Fibroblast of lung (primary cell): ENCODE data around the gene UROC1. TPM values are rescaled to one million over a fixed set of nuclear protein-coding genes. Genes with fewer than 3 reads are reported as not detected.

Experiments
- DNase-seq, 2 donors: peaks; one replicate each; pipeline versions ENCODE4 v3.0.0 to v3.0.0-alpha.2; 2010; ENCODE audit warnings: low read depth in 2 of 2
- H2AFZ ChIP-seq: 2 replicates; pipeline ENCODE4 v1.5.1; 2012; ENCODE audit warnings: low read length, control low read depth, inconsistent platforms
- H3K27ac ChIP-seq: 2 replicates; pipeline ENCODE4 v1.5.1; 2011; ENCODE audit warnings: low read length, control low read depth; ENCODE audit not compliant: insufficient read depth
- H3K27me3 ChIP-seq: 2 replicates; pipeline ENCODE4 v1.5.1; 2011; ENCODE audit warnings: mild to moderate bottlenecking, low read length; ENCODE audit not compliant: control insufficient read depth, insufficient read depth
- H3K36me3 ChIP-seq: 2 replicates; pipeline ENCODE4 v1.5.1; 2011; ENCODE audit warnings: low read length; ENCODE audit not compliant: control insufficient read depth, insufficient read depth
- H3K4me1 ChIP-seq: 2 replicates; pipeline ENCODE4 v1.5.1; 2011; ENCODE audit warnings: low read length; ENCODE audit not compliant: control insufficient read depth, insufficient read depth; ENCODE audit errors: extremely low read depth
- H3K4me2 ChIP-seq: 2 replicates; pipeline ENCODE4 v1.5.1; 2011; ENCODE audit warnings: low read length, control low read depth; ENCODE audit not compliant: insufficient read depth; ENCODE audit errors: extremely low read depth
- H3K4me3 ChIP-seq, 4 experiments: fragments of 200-600 bp in 1 of 4; sonication (generic) in 1 of 4; replicated peaks in 1 of 4; 2 replicates each; pipeline ENCODE4 v1.5.1; 2011 to 2016; ENCODE audit warnings: low read length in 4 of 4, low read depth in 3 of 4, mild to moderate bottlenecking in 3 of 4, control low read depth in 2 of 4, inconsistent platforms in 1 of 4, mixed read lengths in 1 of 4; ENCODE audit not compliant: insufficient read depth in 1 of 4; ENCODE audit errors: control extremely low read depth in 1 of 4
- H3K79me2 ChIP-seq: 2 replicates; pipeline ENCODE4 v1.5.1; 2012; ENCODE audit warnings: mild to moderate bottlenecking, low read length, inconsistent platforms; ENCODE audit not compliant: control insufficient read depth, insufficient read depth
- H3K9ac ChIP-seq: 2 replicates; pipeline ENCODE4 v1.5.1; 2011; ENCODE audit warnings: mild to moderate bottlenecking, low read length, control low read depth; ENCODE audit not compliant: insufficient read depth
- H3K9me3 ChIP-seq: 2 replicates; pipeline ENCODE4 v1.5.1; 2012; ENCODE audit warnings: low read depth, low read length; ENCODE audit not compliant: control insufficient read depth, insufficient read depth
- H4K20me1 ChIP-seq: 2 replicates; pipeline ENCODE4 v1.5.1; 2011; ENCODE audit warnings: low read length; ENCODE audit not compliant: control insufficient read depth, insufficient read depth; ENCODE audit errors: extremely low read depth
- CTCF ChIP-seq, 2 donors: IDR thresholded peaks in 1 of 2; conservative IDR thresholded peaks in 1 of 2; 1 replicate in 1 of 2; 2 replicates in 1 of 2; pipeline ENCODE4 v1.5.1; 2011 to 2012; ENCODE audit warnings: low read length in 2 of 2, control low read depth in 1 of 2, inconsistent platforms in 1 of 2, low read depth in 1 of 2, mild to moderate bottlenecking in 1 of 2
- EZH2 ChIP-seq: IDR thresholded peaks from 2 replicates; pipeline ENCODE4 v1.5.1; 2012; ENCODE audit warnings: low read length, control low read depth, mild to moderate bottlenecking; ENCODE audit errors: missing control alignments
- polyA plus RNA-seq, 2 donors: library from polyadenylated mRNA; depleted of rRNA in 1 of 2; stranded (reverse) in 1 of 2; unstranded in 1 of 2; fragments of >200 nt; gene quantifications; 2 replicates each; pipeline ENCODE4 v1.2.1, GENCODE V29; 2011 to 2012; ENCODE audit warnings: missing spikeins in 1 of 2
- total RNA-seq: library from RNA; depleted of rRNA; stranded (reverse); fragments of >200 nt; gene quantifications from 2 replicates; pipeline ENCODE4 v1.2.1, GENCODE V29; 2014

The UROC1 gene
- total and polyA plus RNA-seq, 2 donors (not counting 1 experiment from before 2014, with no cell fraction given): not detected

- Histone ChIP-seq H3K4me3 (no peak overlapping the region), H3K36me3 (peaks cover 28% of the 10 kb centered on the region), H3K4me2 (no peak overlapping the region), H3K27me3 (no peaks in the 10 kb centered on the region), H3K4me1 (no peaks in the 10 kb centered on the region), H3K9me3 (no peaks in the 10 kb centered on the region), H4K20me1 (no peaks in the 10 kb centered on the region), H3K27ac (no peak overlapping the region), H2AFZ (no peak overlapping the region), H3K79me2 (peaks cover 22% of the 10 kb centered on the region), H3K9ac (no peak overlapping the region)
- no peak for DNase-seq
- TF ChIP-seq CTCF (conservative IDR thresholded peaks at IDR 0.05 in 1 of 2, IDR thresholded peaks at IDR 0.05 in 1 of 2; ENCODE audit: low read depth in 1 of 2, low read length in 2 of 2) (no peak), EZH2 (no peak)
Observed at GRCh38 chr3:126467611-126467955, 50.0 kb downstream of the UROC1 start.

GRCh38 chr3:126466886-126467610, 50.5 kb downstream of the UROC1 start:
- no peak overlapping the region for H3K4me2 ChIP-seq
- no peak for DNase-seq
- peaks cover 32% of the 10 kb centered on the region for H3K36me3 ChIP-seq
- TF ChIP-seq EZH2: no peak
- TF ChIP-seq CTCF (conservative IDR thresholded peaks at IDR 0.05 in 1 of 2, IDR thresholded peaks at IDR 0.05 in 1 of 2; ENCODE audit: low read depth in 1 of 2, low read length in 2 of 2): no peak
- H3K9ac ChIP-seq: no peak overlapping the region
- H3K27ac ChIP-seq: no peak overlapping the region
- H3K27me3 ChIP-seq: no peaks in the 10 kb centered on the region
- H3K9me3 ChIP-seq: no peaks in the 10 kb centered on the region
- no peak overlapping the region for H3K4me3 ChIP-seq
- peaks cover 19% of the 10 kb centered on the region for H3K79me2 ChIP-seq
- no peak overlapping the region for H2AFZ ChIP-seq
- H3K4me1 ChIP-seq: no peaks in the 10 kb centered on the region
- no peaks in the 10 kb centered on the region for H4K20me1 ChIP-seq

- no peaks in the 10 kb centered on the region for H4K20me1 ChIP-seq
- H3K27ac ChIP-seq: no peak overlapping the region
- peaks cover 12% of the 10 kb centered on the region for H3K79me2 ChIP-seq
- peaks cover 40% of the 10 kb centered on the region for H3K36me3 ChIP-seq
- no peak overlapping the region for H3K4me2 ChIP-seq
- H3K27me3 ChIP-seq: no peaks in the 10 kb centered on the region
- no peak for TF ChIP-seq EZH2
- TF ChIP-seq CTCF (conservative IDR thresholded peaks at IDR 0.05 in 1 of 2, IDR thresholded peaks at IDR 0.05 in 1 of 2; ENCODE audit: low read depth in 1 of 2, low read length in 2 of 2): no peak
- H3K9ac ChIP-seq: no peak overlapping the region
- DNase-seq: no peak
- H3K4me3 ChIP-seq: no peak overlapping the region
- H2AFZ ChIP-seq: no peak overlapping the region
- no peaks in the 10 kb centered on the region for H3K9me3 ChIP-seq
- H3K4me1 ChIP-seq: no peaks in the 10 kb centered on the region
Observed at GRCh38 chr3:126465928-126466544, 51.5 kb downstream of the UROC1 start.
